8988T (cell line): ENCODE results near the gene HGF.

ENCODE experiments used
- DNase-seq: peaks from one replicate; pipeline ENCODE4 v3.0.0; 2011

Gene HGF

DNA sequence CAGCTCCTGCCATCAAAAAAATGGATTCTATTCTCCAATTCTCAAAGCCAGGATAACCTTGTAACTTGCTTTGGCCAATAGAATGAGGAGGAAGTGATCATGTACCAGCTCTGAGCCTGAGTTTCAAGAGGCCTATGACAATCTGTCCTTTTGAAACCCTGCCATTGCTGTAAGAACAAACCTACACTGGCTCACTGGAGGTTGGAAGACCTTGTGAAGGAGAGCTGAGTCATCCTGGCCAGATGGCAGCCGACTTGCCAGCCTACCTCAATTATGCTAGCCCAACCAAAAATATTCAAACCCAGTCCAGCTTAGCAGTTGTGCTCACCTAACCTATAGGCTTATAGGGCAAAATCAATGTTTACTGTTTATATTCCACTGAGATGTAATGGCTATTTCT is 93.0 kb downstream of the HGF start:
- DNase-seq, result no peak

DNA sequence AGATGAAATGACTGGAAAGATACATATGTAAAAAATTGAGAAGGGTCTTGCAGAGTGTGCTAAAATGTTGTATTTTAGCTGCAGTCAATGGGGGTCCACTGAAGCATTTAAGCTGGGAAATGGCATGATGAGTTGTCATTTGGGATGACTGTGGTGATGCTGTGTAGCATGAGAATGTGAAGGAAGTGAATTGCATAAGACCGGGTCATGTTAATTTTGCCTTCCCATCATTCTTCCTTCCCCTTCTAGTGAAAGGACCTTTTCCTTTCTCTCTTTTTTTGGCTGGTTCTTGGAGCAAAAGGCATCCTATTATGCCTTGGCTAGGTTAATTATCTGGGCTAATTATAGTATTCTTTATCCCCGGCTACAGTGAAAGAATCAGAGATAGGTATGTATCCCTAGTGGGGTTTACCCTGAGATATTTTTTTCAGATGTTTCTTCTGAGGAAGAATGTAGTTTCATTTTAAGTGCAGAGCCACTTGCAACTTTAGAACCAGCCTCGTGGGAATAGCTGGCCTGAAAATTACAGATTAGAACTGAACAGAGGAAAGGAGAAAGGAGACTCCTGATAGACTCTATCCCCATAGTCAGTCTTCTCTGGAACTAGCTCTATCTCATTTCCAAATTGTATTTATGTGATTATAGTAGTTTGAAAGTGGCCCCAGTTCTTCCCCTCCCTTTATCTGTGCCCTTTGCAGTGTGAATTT is 93.6 kb downstream of the HGF start:
- DNase-seq, result no peak

DNA sequence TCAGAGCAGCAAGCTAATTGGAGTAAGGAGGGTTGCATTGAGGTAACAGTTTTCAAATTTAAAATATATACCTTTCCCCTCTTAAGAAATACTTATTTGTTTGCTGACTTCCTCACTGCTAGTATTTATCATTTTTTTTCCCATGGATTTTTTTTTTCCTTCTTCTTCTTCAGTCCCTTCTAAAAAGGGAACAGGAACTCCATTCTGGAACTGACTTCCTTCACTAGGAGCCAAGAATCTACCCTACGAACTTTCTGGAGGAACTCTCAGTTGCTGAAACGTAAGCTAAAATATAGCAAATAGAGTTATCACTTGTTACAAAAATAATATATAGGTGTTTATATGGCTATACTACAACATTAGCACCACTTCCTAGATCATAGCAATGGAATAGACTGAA is 95.4 kb downstream of the HGF start:
- DNase-seq, result no peak

DNA sequence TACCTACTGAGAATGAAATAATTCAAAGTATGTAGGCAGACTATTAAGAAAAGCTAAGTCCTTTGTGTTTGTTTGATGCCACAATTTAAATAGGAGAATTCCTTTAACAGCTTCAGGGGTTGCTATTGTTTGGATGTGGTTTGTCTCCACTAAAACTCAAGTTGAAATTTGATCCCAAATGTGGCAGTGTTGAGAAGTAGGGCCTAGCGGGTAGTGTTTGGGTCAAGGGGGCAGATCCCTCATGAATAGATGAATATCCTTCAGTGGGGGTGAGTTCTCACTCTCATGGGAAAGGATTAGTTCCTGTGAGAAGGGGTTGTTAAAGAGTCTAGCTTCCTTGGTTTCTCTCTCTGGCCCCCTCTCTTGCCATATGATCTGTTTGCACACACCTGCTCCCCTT is 97.0 kb downstream of the HGF start:
- DNase-seq, result no peak

DNA sequence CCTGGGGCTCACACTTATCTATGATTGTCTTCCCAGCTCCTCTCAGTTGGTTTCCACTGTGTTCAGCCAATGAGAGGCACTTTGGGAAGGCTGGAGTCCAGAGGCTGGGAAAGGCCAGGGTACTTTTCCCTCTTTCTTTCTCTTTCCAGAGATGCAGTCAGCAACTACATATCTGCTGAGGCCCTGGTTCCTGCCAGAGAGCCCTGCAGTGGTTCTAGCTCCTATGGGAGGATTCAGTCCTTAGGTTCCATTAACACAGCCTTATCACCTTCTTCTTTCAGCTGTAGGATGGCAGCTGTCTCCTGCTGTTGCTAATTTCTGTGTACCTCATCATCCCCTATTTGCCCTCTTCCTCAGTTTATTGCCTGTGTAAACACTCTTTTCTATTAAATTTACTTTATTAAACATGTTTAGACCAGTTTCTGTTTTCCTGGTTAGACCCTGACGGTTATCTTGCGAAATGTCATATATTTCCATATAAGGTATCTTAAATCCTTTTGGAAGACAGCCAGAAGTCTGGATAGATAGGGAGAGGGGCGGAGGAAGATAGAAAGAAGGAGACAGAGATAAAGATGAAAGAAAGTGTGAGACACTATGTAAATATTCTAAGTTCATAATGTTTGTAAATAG is 100.3 kb downstream of the HGF start:
- DNase-seq, result no peak

DNA sequence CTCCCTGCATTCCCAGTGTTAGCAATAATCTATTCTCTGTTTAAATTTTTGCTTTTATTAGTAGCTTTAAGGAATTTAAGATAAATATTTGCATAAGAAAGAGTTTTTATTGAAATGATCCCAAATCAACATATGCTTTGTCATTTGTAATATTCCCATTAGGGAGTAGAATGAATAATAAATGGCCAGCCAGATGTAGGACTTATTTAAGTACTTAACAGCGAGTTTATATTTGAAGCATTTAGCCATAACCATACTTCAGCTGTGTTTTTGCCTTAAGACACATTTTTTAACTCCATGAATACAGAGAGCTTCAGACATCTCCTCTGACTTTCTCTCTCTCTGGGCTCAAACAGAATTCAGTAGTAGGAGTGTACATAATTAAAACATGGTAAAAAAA is 103.6 kb downstream of the HGF start:
- no peak for DNase-seq

DNA sequence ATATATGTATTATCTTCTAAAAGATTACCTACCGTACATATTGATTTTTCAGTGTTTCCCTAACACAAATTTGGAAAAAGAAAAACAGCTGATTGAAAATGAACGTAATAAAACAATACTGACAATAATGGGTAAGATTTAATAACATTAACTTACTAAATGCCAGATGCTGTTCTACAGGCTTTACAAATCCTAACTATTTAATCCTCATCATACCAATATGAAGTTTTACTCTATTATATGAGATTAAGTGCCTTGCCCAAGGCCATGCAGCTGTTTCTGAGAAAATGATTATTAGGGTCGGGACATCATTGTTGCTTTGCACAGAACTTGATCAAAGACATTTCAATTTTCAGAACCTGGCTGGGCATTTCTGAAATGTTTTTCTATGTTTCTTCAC is 104.6 kb downstream of the HGF start:
- no peak for DNase-seq

DNA sequence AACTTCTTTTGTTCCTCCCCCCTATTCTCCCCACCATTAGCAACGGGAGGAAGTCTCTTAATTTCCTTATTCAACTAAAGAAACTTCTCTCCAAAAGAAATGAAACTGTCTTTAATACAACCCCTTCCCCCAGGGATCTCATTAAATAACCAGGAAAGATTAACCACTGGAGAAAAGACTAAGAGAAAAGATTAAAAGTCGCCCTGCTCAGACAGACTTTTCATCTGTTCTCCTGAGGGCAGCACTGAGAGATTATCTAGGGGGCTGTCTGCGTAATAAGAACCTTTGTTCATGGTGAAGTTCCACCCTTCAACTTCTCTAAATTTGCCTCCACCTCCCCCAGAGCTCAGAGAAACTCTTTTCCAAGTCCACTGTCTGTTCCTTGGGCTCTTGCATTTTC is 105.5 kb downstream of the HGF start:
- DNase-seq, result no peak

DNA sequence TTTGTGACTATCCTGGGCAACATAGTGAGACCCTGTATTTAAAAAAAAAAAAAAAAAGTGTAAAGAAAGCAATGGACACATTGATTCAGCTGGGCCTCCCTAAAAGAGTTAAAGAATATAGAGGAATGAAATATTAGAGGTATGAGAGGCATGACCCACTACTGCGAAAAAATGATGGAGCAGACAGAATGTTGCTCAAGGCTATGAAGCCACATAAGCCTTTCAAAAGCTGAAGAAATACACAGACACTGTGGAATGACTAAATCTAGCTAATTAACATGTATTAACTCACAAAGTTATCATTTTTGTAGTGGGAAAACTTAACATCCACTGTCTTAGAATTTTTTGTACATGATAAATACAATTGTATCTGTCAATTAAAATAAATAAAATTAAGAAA is 107.3 kb downstream of the HGF start:
- no peak for DNase-seq

DNA sequence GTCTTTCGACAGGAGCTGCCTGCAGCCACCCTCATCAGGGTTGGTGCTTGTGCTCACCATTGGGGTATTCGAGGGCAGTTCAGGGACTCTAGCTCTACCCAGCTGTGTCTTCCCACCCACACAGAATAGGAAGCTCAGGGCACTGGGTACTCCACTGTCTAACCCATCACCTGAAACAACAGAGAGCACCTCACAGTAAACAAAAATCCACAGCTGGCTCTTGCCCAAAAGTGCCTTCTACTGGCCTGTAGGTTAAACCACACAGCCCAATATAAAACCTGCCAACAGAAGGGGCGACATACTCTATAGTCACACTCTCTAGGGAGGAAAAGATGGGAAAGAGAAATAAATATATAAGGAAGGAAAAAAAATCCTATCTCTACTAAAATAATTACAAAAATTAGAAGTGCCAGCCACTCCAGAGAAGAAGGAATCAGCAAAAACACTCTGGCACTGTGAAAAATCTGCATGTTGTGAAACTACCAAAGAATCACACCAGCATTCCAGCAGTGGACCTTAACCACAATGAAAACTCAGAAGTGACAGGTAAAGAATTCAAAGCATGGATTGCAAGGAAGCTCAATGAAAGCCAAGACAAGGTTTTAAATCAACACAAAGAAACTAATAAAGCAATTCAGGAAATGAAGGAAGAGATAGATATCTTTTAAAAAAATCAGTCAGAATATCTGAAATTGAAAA is 110.0 kb downstream of the HGF start:
- no peak for DNase-seq

DNA sequence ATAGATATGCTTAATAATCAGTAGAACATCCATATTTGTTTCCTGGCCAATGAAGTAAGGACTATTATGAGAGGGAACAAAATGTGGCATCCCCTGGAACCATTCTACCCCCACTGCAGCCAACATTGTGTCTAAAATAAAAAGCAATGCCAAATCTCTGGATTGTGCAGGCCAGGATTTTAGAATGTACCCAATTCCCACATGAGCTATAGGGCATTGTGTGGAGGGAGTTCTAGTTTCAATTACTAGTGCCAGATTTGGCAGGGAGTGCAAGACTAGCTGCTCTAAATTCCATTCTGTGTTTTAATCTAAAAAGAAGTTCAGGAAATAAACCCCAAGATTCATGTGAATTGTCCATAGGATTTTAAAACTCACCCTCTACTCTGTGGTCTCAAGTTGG is 112.3 kb downstream of the HGF start:
- DNase-seq, result no peak

DNA sequence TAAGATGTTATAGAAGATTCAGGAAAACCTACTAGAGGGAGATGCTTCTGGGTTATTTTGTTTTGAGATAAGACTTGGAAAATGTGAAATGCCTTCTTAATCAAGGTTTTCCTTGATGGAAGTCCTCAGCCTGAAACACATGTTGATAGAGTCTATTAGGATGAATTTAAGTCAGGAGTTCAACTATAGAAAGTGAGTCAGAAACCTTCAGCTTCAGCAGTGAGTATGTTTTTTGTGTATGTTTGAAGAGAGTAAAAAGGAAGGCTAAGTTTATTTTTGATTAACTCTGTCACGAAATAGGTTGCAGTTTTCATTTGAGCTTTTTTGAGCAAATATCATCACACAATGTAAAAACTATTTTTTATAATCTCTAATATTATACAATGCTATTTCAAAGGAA is 114.6 kb downstream of the HGF start:
- no peak for DNase-seq

DNA sequence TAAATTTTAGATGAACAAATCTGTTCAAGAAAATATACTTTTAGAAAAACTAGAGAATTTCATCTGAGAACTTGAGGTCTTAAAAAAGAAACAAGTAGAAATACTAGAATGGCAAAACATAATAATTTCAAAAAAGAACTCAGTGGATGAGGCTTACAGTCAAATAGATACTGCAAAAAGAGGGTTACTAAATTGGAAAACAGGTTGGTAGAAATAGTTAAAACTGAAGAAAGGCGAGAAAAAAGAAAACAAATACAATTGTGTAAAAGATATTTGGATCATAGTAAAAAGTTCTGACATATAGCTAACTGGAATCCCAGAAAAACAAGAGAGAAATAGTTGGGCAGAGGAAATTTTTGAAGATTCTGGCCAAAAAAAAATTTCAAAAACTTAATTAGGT is 117.6 kb downstream of the HGF start:
- DNase-seq, result no peak
